ENCODE data around the gene FAN1.

DNA sequence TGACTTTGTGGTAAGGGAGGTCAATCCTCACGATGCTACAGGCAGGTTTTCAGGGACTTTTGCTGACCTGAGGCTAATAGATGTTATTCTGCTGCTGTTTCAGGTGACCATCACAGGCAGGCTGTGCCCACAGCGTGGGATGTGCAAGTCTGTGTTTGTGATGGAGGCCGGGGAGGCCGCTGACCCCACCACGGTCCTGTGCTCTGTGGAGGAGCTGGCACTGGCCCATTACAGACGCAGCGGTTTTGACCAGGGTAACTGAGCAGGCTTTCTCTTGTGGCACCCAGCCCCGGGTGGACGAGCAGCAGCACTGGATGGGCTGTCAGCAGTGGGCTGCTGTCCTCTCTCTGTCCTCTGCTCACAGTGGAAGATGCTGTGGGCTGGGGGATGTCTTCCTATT lies 22.0 kb downstream of the FAN1 start:
- TF ChIP-seq, protein P1, sequence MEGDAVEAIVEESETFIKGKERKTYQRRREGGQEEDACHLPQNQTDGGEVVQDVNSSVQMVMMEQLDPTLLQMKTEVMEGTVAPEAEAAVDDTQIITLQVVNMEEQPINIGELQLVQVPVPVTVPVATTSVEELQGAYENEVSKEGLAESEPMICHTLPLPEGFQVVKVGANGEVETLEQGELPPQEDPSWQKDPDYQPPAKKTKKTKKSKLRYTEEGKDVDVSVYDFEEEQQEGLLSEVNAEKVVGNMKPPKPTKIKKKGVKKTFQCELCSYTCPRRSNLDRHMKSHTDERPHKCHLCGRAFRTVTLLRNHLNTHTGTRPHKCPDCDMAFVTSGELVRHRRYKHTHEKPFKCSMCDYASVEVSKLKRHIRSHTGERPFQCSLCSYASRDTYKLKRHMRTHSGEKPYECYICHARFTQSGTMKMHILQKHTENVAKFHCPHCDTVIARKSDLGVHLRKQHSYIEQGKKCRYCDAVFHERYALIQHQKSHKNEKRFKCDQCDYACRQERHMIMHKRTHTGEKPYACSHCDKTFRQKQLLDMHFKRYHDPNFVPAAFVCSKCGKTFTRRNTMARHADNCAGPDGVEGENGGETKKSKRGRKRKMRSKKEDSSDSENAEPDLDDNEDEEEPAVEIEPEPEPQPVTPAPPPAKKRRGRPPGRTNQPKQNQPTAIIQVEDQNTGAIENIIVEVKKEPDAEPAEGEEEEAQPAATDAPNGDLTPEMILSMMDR (conservative IDR thresholded peaks at IDR 0.05; ENCODE audit: low read length), result no peak
- no peak for TF ChIP-seq EZH2phosphoT487 (IDR thresholded peaks at IDR 0.05; ENCODE audit: borderline replicate concordance)

Data from Loucy (cell line).